OCI-LY1 (cell line): Measurements from ENCODE around the gene CCSAP.

ENCODE experiments used
- H2AFZ ChIP-seq: fragments of 200-600 bp; sonication (generic), shearing (Covaris generic); 2 replicates; pipeline ENCODE4 v1.6.0; 2014; ENCODE audit warnings: antibody characterized with exemption, mild to moderate bottlenecking, low read length
- H3F3A ChIP-seq: fragments of 200-600 bp; sonication (generic), shearing (Covaris generic); 2 replicates; pipeline ENCODE4 v1.6.0; 2014; ENCODE audit warnings: mild to moderate bottlenecking, antibody characterized with exemption, low read length, moderate library complexity; ENCODE audit not compliant: insufficient read depth
- H3K27ac ChIP-seq: fragments of 200-600 bp; sonication (generic); 2 replicates; pipeline ENCODE4 v1.5.1; 2014; ENCODE audit warnings: low read length, mixed run types, mild to moderate bottlenecking, low read depth; ENCODE audit not compliant: poor library complexity, severe bottlenecking
- H3K27me3 ChIP-seq: fragments of 200-600 bp; sonication (generic); 2 replicates; pipeline ENCODE4 v1.6.0; 2014; ENCODE audit warnings: antibody characterized with exemption, mild to moderate bottlenecking, low read length, moderate library complexity; ENCODE audit not compliant: insufficient read depth
- H3K36me3 ChIP-seq: fragments of 200-600 bp; sonication (generic); 2 replicates; pipeline ENCODE4 v1.6.1; 2014; ENCODE audit warnings: mild to moderate bottlenecking, antibody characterized with exemption, low read length, moderate library complexity, mixed read lengths; ENCODE audit not compliant: insufficient read depth
- H3K4me1 ChIP-seq: fragments of 200-600 bp; sonication (generic); 2 replicates; pipeline ENCODE4 v1.5.1; 2014; ENCODE audit warnings: mild to moderate bottlenecking, low read length, moderate library complexity; ENCODE audit not compliant: insufficient read depth, severe bottlenecking
- H3K4me2 ChIP-seq: fragments of 200-600 bp; sonication (generic), shearing (Covaris generic); 2 replicates; pipeline ENCODE4 v1.6.1; 2014; ENCODE audit warnings: low read length
- H3K4me3 ChIP-seq: fragments of 200-600 bp; sonication (generic); 2 replicates; pipeline ENCODE4 v1.5.1; 2014; ENCODE audit warnings: low read length, low read depth, mild to moderate bottlenecking, mixed read lengths; ENCODE audit not compliant: poor library complexity, severe bottlenecking
- H3K79me2 ChIP-seq: fragments of 200-600 bp; shearing (Covaris generic); 2 replicates; pipeline ENCODE4 v1.6.1; 2016; ENCODE audit warnings: mixed run types, low read length, mixed read lengths; ENCODE audit not compliant: insufficient read depth
- H3K9ac ChIP-seq: fragments of 200-600 bp; sonication (generic), shearing (Covaris generic); 2 replicates; pipeline ENCODE4 v1.6.1; 2014; ENCODE audit warnings: mild to moderate bottlenecking, low read length, mixed read lengths
- H3K9me2 ChIP-seq: fragments of 200-600 bp; sonication (generic), shearing (Covaris generic); 2 replicates; pipeline ENCODE4 v1.6.1; 2014; ENCODE audit warnings: low read depth, mild to moderate bottlenecking, low read length, mixed read lengths
- H3K9me3 ChIP-seq: fragments of 200-600 bp; shearing (Covaris generic); 2 replicates; pipeline ENCODE4 v1.6.1; 2014; ENCODE audit warnings: low read length, mixed read lengths
- H4K20me1 ChIP-seq: fragments of 200-600 bp; sonication (generic), shearing (Covaris generic); 2 replicates; pipeline ENCODE4 v1.6.0; 2016; ENCODE audit warnings: mild to moderate bottlenecking, low read length; ENCODE audit not compliant: insufficient read depth
- EZH2 ChIP-seq: fragments of 200-600 bp; sonication (generic), shearing (Covaris generic); IDR thresholded peaks from 2 replicates; pipeline ENCODE4 v1.8.0; 2017; ENCODE audit warnings: borderline replicate concordance, mixed run types, mild to moderate bottlenecking, antibody characterized with exemption, low read length, moderate library complexity, mixed read lengths
- TF ChIP-seq, protein P1 (sequence below): fragments of 200-600 bp; sonication (generic), shearing (Covaris generic); IDR thresholded peaks from 2 replicates; pipeline ENCODE4 v1.5.1; 2017; ENCODE audit warnings: mild to moderate bottlenecking, antibody characterized with exemption, low read length, moderate library complexity, mixed read lengths

Gene CCSAP

DNA sequence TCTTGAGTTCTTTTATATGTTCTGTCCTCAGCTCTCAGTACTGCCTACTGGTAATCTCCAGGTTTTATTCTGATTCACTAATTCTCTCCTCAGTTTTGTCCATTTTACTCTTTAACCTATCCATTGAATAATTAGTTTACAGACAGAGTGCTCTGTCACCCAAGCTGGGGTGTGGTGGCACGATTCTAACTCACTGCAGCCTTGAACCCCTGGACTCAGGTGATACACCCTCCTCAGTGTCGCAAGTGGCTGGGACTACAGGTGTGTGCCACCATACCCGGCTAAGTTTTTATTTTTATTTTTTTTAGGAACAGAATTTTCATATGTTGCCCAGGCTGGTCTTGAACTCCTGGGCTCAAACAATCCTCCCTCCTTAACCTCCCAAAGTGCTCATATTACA lies 58.0 kb downstream of the CCSAP start:
- TF ChIP-seq, protein P1, sequence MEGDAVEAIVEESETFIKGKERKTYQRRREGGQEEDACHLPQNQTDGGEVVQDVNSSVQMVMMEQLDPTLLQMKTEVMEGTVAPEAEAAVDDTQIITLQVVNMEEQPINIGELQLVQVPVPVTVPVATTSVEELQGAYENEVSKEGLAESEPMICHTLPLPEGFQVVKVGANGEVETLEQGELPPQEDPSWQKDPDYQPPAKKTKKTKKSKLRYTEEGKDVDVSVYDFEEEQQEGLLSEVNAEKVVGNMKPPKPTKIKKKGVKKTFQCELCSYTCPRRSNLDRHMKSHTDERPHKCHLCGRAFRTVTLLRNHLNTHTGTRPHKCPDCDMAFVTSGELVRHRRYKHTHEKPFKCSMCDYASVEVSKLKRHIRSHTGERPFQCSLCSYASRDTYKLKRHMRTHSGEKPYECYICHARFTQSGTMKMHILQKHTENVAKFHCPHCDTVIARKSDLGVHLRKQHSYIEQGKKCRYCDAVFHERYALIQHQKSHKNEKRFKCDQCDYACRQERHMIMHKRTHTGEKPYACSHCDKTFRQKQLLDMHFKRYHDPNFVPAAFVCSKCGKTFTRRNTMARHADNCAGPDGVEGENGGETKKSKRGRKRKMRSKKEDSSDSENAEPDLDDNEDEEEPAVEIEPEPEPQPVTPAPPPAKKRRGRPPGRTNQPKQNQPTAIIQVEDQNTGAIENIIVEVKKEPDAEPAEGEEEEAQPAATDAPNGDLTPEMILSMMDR, result no peak
- no peak for TF ChIP-seq EZH2
- Histone ChIP-seq H4K20me1 (no peaks in the 10 kb centered on the region), H3K79me2 (peaks cover 29% of the 10 kb centered on the region), H3K27me3 (no peaks in the 10 kb centered on the region), H3K9ac (no peak overlapping the region), H3K27ac (no peak overlapping the region), H3K4me1 (no peaks in the 10 kb centered on the region), H3K4me3 (no peak overlapping the region), H3K9me2 (no peaks in the 10 kb centered on the region), H2AFZ (no peak overlapping the region), H3F3A (no peaks in the 10 kb centered on the region), H3K36me3 (peaks cover 8% of the 10 kb centered on the region; the same call in 1 of the 2 replicates), H3K4me2 (no peak overlapping the region), H3K9me3 (0 out of 2 replicates have a peak, but pooled peaks cover 3% of the 10 kb centered on the region)

DNA sequence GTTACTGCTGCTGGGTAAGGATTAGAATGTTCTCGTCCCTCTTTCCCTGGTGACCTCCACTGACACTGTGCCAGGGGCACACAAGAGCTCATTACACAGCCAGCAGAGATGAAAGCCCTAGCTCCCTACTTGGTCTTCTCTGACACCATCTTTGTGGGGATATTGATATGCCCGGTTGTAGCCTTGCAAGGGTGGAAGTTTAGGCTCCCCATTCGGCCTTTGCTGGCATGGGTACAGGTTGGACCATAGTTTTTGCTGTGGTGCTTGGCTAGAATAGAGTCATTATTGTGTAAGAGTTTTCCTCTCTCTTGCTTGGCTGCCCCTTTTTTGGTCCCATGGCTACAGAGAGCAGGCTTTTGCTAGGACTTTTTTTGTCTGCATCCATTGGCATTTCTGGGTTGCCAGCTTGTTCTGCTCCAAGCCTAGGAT lies 59.6 kb downstream of the CCSAP start:
- H3K4me3 ChIP-seq, result no peak overlapping the region

DNA sequence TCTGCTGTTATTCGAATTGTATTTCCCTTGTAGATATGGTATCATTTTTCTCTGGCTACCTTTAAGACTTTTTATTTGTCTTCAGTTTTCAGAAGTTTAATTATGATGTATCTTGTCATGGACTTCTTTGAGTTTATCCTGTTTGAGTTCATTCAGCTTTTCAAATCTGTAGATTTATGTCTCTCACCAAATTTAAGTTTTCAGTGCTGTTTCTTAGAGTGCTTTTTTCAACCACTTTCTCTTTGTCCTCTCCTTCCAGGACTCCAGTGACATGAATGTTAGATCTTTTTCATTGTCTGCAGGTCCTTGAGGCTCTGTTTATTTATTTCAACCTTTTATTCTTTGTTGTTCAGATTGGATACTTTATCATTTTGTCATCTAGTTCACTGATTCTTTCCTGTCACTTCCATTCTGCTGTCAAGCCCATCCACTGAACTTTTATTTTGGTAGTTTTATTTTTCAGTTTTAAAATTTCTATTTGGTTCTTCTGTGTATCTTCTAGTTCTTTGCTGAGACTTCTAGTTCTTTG lies 60.5 kb downstream of the CCSAP start:
- no peak overlapping the region for H3K4me3 ChIP-seq
- 0 out of 2 replicates have a peak, but pooled peaks cover 3% of the 10 kb centered on the region for H3K9me3 ChIP-seq
- H3K27me3 ChIP-seq, result no peaks in the 10 kb centered on the region
- no peaks in the 10 kb centered on the region for H4K20me1 ChIP-seq
- H3K27ac ChIP-seq, result no peak overlapping the region
- 0 out of 2 replicates have a peak, but pooled peaks cover 4% of the 10 kb centered on the region for H3K36me3 ChIP-seq
- peaks cover 29% of the 10 kb centered on the region for H3K79me2 ChIP-seq
- TF ChIP-seq, protein P1, result no peak
- no peak for TF ChIP-seq EZH2
- H3K4me1 ChIP-seq, result no peaks in the 10 kb centered on the region
- H3K9ac ChIP-seq, result no peak overlapping the region
- H3K4me2 ChIP-seq, result no peak overlapping the region
- no peaks in the 10 kb centered on the region for H3K9me2 ChIP-seq
- H2AFZ ChIP-seq, result no peak overlapping the region
- no peaks in the 10 kb centered on the region for H3F3A ChIP-seq

More for the DNA sequence above, 59.6 kb downstream of the CCSAP start:
- TF ChIP-seq EZH2, result no peak
- TF ChIP-seq, protein P1, result no peak
- H3K9me3 ChIP-seq, result 0 out of 2 replicates have a peak, but pooled peaks cover 3% of the 10 kb centered on the region
- H3F3A ChIP-seq, result no peaks in the 10 kb centered on the region
- H3K4me1 ChIP-seq, result no peaks in the 10 kb centered on the region
- H3K4me2 ChIP-seq, result no peak overlapping the region
- H3K79me2 ChIP-seq, result peaks cover 29% of the 10 kb centered on the region
- no peak overlapping the region for H3K9ac ChIP-seq
- no peak overlapping the region for H2AFZ ChIP-seq
- H3K27me3 ChIP-seq, result no peaks in the 10 kb centered on the region
- 0 out of 2 replicates have a peak, but pooled peaks cover 4% of the 10 kb centered on the region for H3K36me3 ChIP-seq
- H3K27ac ChIP-seq, result no peak overlapping the region
- no peaks in the 10 kb centered on the region for H4K20me1 ChIP-seq
- no peaks in the 10 kb centered on the region for H3K9me2 ChIP-seq
